ENCODE data around the gene EXOC2. TPM values are rescaled to one million over a fixed set of nuclear protein-coding genes. Genes with fewer than 3 reads are reported as not detected.
"Not testable (repeated sequence)": the region's sequence is repeated elsewhere in the genome, so short reads cannot be mapped to it uniquely, and the experiment has no call there.

EXOC2 gene
- total RNA-seq, 5 donors from 2014 or later (not counting 1 experiment from before 2014, with no cell fraction given), result 30.7 to 40.6 (median 39.3) TPM

GRCh38 chr6:568954-569523 is 123.9 kb downstream of the EXOC2 start:
- POLR2A ChIA-PET, result no interaction called here
- peaks cover 14 to 39% of the 10 kb centered on the region in 2 donors for H3K36me3 ChIP-seq (ENCODE audit: control insufficient read depth in 2 of 2, extremely low read depth in 1 of 2, insufficient read depth in 1 of 2, low read length in 1 of 2)

GRCh38 chr6:568085-568484 is 124.9 kb downstream of the EXOC2 start:
- H3K27ac Mint-ChIP-seq, result no peak overlapping the region
- DNase-seq, result no peak
- ChIA-PET CTCF (no interaction called here), POLR2A (no interaction called here)
- 89% methylated on average over 6 of the region's 9 CpGs for WGBS (ENCODE audit: insufficient coverage)
- H3K27me3 Mint-ChIP-seq, result no peaks in the 10 kb centered on the region
- H3K4me1 ChIP-seq (ENCODE audit: control insufficient read depth in 1 of 2, extremely low read depth in 1 of 2, insufficient read depth in 2 of 2, low read length in 2 of 2), result no peaks in the 10 kb centered on the region
- no peaks in the 10 kb centered on the region for H3K9me3 Mint-ChIP-seq
- no peaks in the 10 kb centered on the region for H3K9me3 ChIP-seq
- H3K4me1 Mint-ChIP-seq, result no peaks in the 10 kb centered on the region
- no peak overlapping the region for H3K4me3 Mint-ChIP-seq
- H3K36me3 Mint-ChIP-seq, result peaks cover 48% of the 10 kb centered on the region
- H3K27ac ChIP-seq (ENCODE audit: low read length), result no peak overlapping the region
- H3K27me3 ChIP-seq (replicated peaks in 1 of 2; ENCODE audit: control insufficient read depth in 2 of 2, extremely low read depth in 1 of 2, insufficient read depth in 2 of 2, low read length in 1 of 2), result no peaks in the 10 kb centered on the region
- peaks cover 14 to 40% of the 10 kb centered on the region in 2 donors for H3K36me3 ChIP-seq (ENCODE audit: control insufficient read depth in 2 of 2, extremely low read depth in 1 of 2, insufficient read depth in 1 of 2, low read length in 1 of 2)
- no peak overlapping the region for H3K4me3 ChIP-seq (ENCODE audit: control insufficient read depth in 1 of 2, extremely low read depth in 1 of 2, low read length in 1 of 2)
- ATAC-seq (replicated peaks in 1 of 4), result no peak

More at GRCh38 chr6:568954-569523, 123.9 kb downstream of the EXOC2 start:
- DNase-seq, result no peak
- Histone ChIP-seq H3K27me3 (replicated peaks in 1 of 2; ENCODE audit: control insufficient read depth in 2 of 2, extremely low read depth in 1 of 2, insufficient read depth in 2 of 2, low read length in 1 of 2) (no peaks in the 10 kb centered on the region), H3K4me3 (ENCODE audit: control insufficient read depth in 1 of 2, extremely low read depth in 1 of 2, low read length in 1 of 2) (no peak overlapping the region), H3K9me3 (no peaks in the 10 kb centered on the region), H3K4me1 (ENCODE audit: control insufficient read depth in 1 of 2, extremely low read depth in 1 of 2, insufficient read depth in 2 of 2, low read length in 2 of 2) (no peaks in the 10 kb centered on the region), H3K27ac (ENCODE audit: low read length) (no peak overlapping the region)
- Mint-ChIP-seq H3K36me3 (peaks cover 50% of the 10 kb centered on the region), H3K27me3 (no peaks in the 10 kb centered on the region), H3K4me1 (no peaks in the 10 kb centered on the region), H3K27ac (no peak overlapping the region), H3K9me3 (no peaks in the 10 kb centered on the region), H3K4me3 (no peak overlapping the region)
- WGBS (ENCODE audit: insufficient coverage), result 27% methylated on average over 3 of the region's 6 CpGs
- ATAC-seq (replicated peaks in 1 of 4), result no peak
- CTCF ChIA-PET, result interaction anchor here in 1 of 2 donors (0.9 kb wide), 1 partner anchor 11 kb away, joined by 3 read pairs; no protein-coding TSS in a partner anchor

GRCh38 chr6:563863-564262 is 129.1 kb downstream of the EXOC2 start:
- DNase-seq (no peak), ATAC-seq (replicated peaks in 1 of 4) (no peak)
- CTCF ChIA-PET, result no interaction called here
- peaks cover 0 to 4% of the 10 kb centered on the region in 2 experiments for H3K4me1 ChIP-seq (ENCODE audit: control insufficient read depth in 1 of 2, extremely low read depth in 1 of 2, insufficient read depth in 2 of 2, low read length in 2 of 2)
- Mint-ChIP-seq H3K4me1 (peaks cover 11 to 16% (median 15%) of the 10 kb centered on the region in 3 donors), H3K27me3 (no peaks in the 10 kb centered on the region), H3K27ac (no peak overlapping the region), H3K9me3 (no peaks in the 10 kb centered on the region), H3K36me3 (peaks cover 43% of the 10 kb centered on the region), H3K4me3 (no peak overlapping the region)
- no peak overlapping the region for H3K27ac ChIP-seq (ENCODE audit: low read length)
- 97% methylated on average over 13 of the region's 13 CpGs for WGBS (ENCODE audit: insufficient coverage)
- H3K9me3 ChIP-seq, result no peaks in the 10 kb centered on the region
- H3K27me3 ChIP-seq (replicated peaks in 1 of 2; ENCODE audit: control insufficient read depth in 2 of 2, extremely low read depth in 1 of 2, insufficient read depth in 2 of 2, low read length in 1 of 2), result no peaks in the 10 kb centered on the region
- peaks cover 7 to 31% of the 10 kb centered on the region in 2 donors for H3K36me3 ChIP-seq (ENCODE audit: control insufficient read depth in 2 of 2, extremely low read depth in 1 of 2, insufficient read depth in 1 of 2, low read length in 1 of 2)
- H3K4me3 ChIP-seq (ENCODE audit: control insufficient read depth in 1 of 2, extremely low read depth in 1 of 2, low read length in 1 of 2), result no peak overlapping the region
- POLR2A ChIA-PET, result no interaction called here

- WGBS (ENCODE audit: insufficient coverage), result 74% methylated on average over 10 of the region's 15 CpGs
- ATAC-seq (replicated peaks in 1 of 4), result no peak
- Histone ChIP-seq H3K27ac (ENCODE audit: low read length) (no peak overlapping the region), H3K9me3 (no peaks in the 10 kb centered on the region), H3K4me1 (ENCODE audit: control insufficient read depth in 1 of 2, extremely low read depth in 1 of 2, insufficient read depth in 2 of 2, low read length in 2 of 2) (peaks cover 0 to 8% of the 10 kb centered on the region in 2 experiments), H3K27me3 (replicated peaks in 1 of 2; ENCODE audit: control insufficient read depth in 2 of 2, extremely low read depth in 1 of 2, insufficient read depth in 2 of 2, low read length in 1 of 2) (no peaks in the 10 kb centered on the region), H3K4me3 (ENCODE audit: control insufficient read depth in 1 of 2, extremely low read depth in 1 of 2, low read length in 1 of 2) (no peak overlapping the region), H3K36me3 (ENCODE audit: control insufficient read depth in 2 of 2, extremely low read depth in 1 of 2, insufficient read depth in 1 of 2, low read length in 1 of 2) (peaks cover 0 to 25% of the 10 kb centered on the region in 2 donors)
- CTCF ChIA-PET, result no interaction called here
- H3K9me3 Mint-ChIP-seq, result no peaks in the 10 kb centered on the region
- H3K4me1 Mint-ChIP-seq, result peaks cover 11 to 23% (median 15%) of the 10 kb centered on the region in 3 donors
- H3K36me3 Mint-ChIP-seq, result peaks cover 40% of the 10 kb centered on the region
- peak in 1 of 35 experiments; percentile 15 for DNase-seq
- POLR2A ChIA-PET, result no interaction called here
- H3K27me3 Mint-ChIP-seq, result no peaks in the 10 kb centered on the region
- H3K27ac Mint-ChIP-seq, result no peak overlapping the region
- no peak overlapping the region for H3K4me3 Mint-ChIP-seq
These were observed 130.8 kb downstream of the EXOC2 start for GRCh38 chr6:562052-562676.

- H3K27me3 ChIP-seq (replicated peaks in 1 of 2; ENCODE audit: control insufficient read depth in 2 of 2, extremely low read depth in 1 of 2, insufficient read depth in 2 of 2, low read length in 1 of 2); POLR2A ChIA-PET; CTCF ChIA-PET; H3K9me3 ChIP-seq; DNase-seq; H3K4me1 ChIP-seq (ENCODE audit: control insufficient read depth in 1 of 2, extremely low read depth in 1 of 2, insufficient read depth in 2 of 2, low read length in 2 of 2); H3K27ac ChIP-seq (ENCODE audit: low read length); H3K4me3 ChIP-seq (ENCODE audit: control insufficient read depth in 1 of 2, extremely low read depth in 1 of 2, low read length in 1 of 2); ATAC-seq (replicated peaks in 1 of 4); H3K27me3 Mint-ChIP-seq; H3K27ac Mint-ChIP-seq; H3K4me3 Mint-ChIP-seq; H3K9me3 Mint-ChIP-seq: not testable (repeated sequence)
- Mint-ChIP-seq H3K36me3 (peaks cover 46% of the 10 kb centered on the region), H3K4me1 (peaks cover 11 to 23% (median 15%) of the 10 kb centered on the region in 3 donors)
- 98% methylated on average over 4 of the region's 7 CpGs for WGBS (ENCODE audit: insufficient coverage)
- peaks cover 2 to 32% of the 10 kb centered on the region in 2 donors for H3K36me3 ChIP-seq (ENCODE audit: control insufficient read depth in 2 of 2, extremely low read depth in 1 of 2, insufficient read depth in 1 of 2, low read length in 1 of 2)
These were observed 131.6 kb downstream of the EXOC2 start for GRCh38 chr6:561335-561734.

- H3K27ac ChIP-seq (ENCODE audit: low read length), result no peak overlapping the region
- peak in 2 of 4 experiments; percentile 40 to 58 for ATAC-seq (replicated peaks in 1 of 4)
- H3K27me3 ChIP-seq (replicated peaks in 1 of 2; ENCODE audit: control insufficient read depth in 2 of 2, extremely low read depth in 1 of 2, insufficient read depth in 2 of 2, low read length in 1 of 2), result no peaks in the 10 kb centered on the region
- H3K4me3 ChIP-seq (ENCODE audit: control insufficient read depth in 1 of 2, extremely low read depth in 1 of 2, low read length in 1 of 2), result no peak overlapping the region
- Mint-ChIP-seq H3K27me3 (no peaks in the 10 kb centered on the region), H3K27ac (peak overlapping the region in 1 of 2 donors; percentile 46), H3K4me1 (peaks cover 11 to 23% (median 15%) of the 10 kb centered on the region in 3 donors), H3K36me3 (peaks cover 50% of the 10 kb centered on the region), H3K9me3 (no peaks in the 10 kb centered on the region), H3K4me3 (no peak overlapping the region)
- H3K36me3 ChIP-seq (ENCODE audit: control insufficient read depth in 2 of 2, extremely low read depth in 1 of 2, insufficient read depth in 1 of 2, low read length in 1 of 2), result peaks cover 9 to 37% of the 10 kb centered on the region in 2 donors
- no peak for DNase-seq
- 42% methylated on average over 2 of the region's 3 CpGs for WGBS (ENCODE audit: insufficient coverage)
- H3K4me1 ChIP-seq (ENCODE audit: control insufficient read depth in 1 of 2, extremely low read depth in 1 of 2, insufficient read depth in 2 of 2, low read length in 2 of 2), result peaks cover 0 to 8% of the 10 kb centered on the region in 2 experiments
- H3K9me3 ChIP-seq, result no peaks in the 10 kb centered on the region
- POLR2A ChIA-PET, result no interaction called here
- CTCF ChIA-PET, result interaction anchor here in 1 of 2 donors (0.8 to 1.1 kb wide), 2 partner anchors 159 to 371 kb away, joined by 3 read pairs; no protein-coding TSS in a partner anchor
These were observed 134.0 kb downstream of the EXOC2 start for GRCh38 chr6:558959-559358.

Data from T-cell (primary cell).